Esophagus squamous epithelium (tissue), 5 donors: ENCODE results near the gene FBXW4. TPM values are rescaled to one million over a fixed set of nuclear protein-coding genes. Genes with fewer than 3 reads are reported as not detected.

Experiments
- DNase-seq: peaks from one replicate; lab custom pipeline; 2025; lab: John Stamatoyannopoulos, UW
- H3K27ac ChIP-seq, 4 donors: fragments of 200-600 bp; sonication (generic); one replicate each; pipeline ENCODE4 v1.5.1; 2016 to 2019; ENCODE audit warnings: mild to moderate bottlenecking in 1 of 4
- H3K27me3 ChIP-seq, 4 donors: fragments of 200-600 bp; sonication (generic); 1 replicate in 3 of 4; 2 replicates in 1 of 4; pipeline versions ENCODE4 v1.5.1 to v1.6.0; 2017 to 2021; ENCODE audit warnings: antibody characterized with exemption in 1 of 4
- H3K36me3 ChIP-seq, 3 donors: fragments of 200-600 bp; sonication (generic); one replicate each; pipeline ENCODE4 v1.5.1; 2016 to 2019
- H3K4me1 ChIP-seq, 3 donors: fragments of 200-600 bp; sonication (generic); one replicate each; pipeline ENCODE4 v1.5.1; 2017 to 2019
- H3K4me3 ChIP-seq, 4 donors: fragments of 200-600 bp; sonication (generic); 1 replicate in 3 of 4; 2 replicates in 1 of 4; pipeline ENCODE4 v1.5.1; 2016 to 2019; ENCODE audit warnings: mild to moderate bottlenecking in 2 of 4, moderate library complexity in 1 of 4
- H3K9me3 ChIP-seq, 3 donors: fragments of 200-600 bp; sonication (generic); one replicate each; pipeline ENCODE4 v1.5.1; 2016 to 2019
- CTCF ChIP-seq, 6 experiments: fragments of 450-650 bp in 4 of 6; fragments of 200-600 bp in 2 of 6; sonication (generic) in 2 of 6; IDR thresholded peaks; one replicate each; pipeline ENCODE4 v1.5.1; 2016 to 2019; ENCODE audit warnings: antibody characterized with exemption in 6 of 6, mild to moderate bottlenecking in 4 of 6, moderate library complexity in 4 of 6
- POLR2A ChIP-seq, 4 donors: fragments of 450-650 bp; IDR thresholded peaks; one replicate each; pipeline ENCODE4 v1.6.1; 2017; ENCODE audit warnings: antibody characterized with exemption in 4 of 4, mild to moderate bottlenecking in 4 of 4, moderate library complexity in 3 of 4
- WGBS, 2 donors: methylation state at CpG; one replicate each; pipeline ENCODE4 v1.1.5; 2018; 5-methylcytosine and 5-hydroxymethylcytosine counted together
- intact Hi-C: fragments of 100-400 bp; cut with DNase I; formaldehyde crosslinking; loops from one replicate; pipeline ENCODE4 v1.15.0; 2022
- total RNA-seq, 4 donors: library from RNA; depleted of rRNA; stranded (reverse); fragments of >200 nt; gene quantifications; one replicate each; pipeline ENCODE4 v1.1.0, GENCODE V29; 2016
- donor health status: DM: yes; HTN: yes; CAD: no.

The FBXW4 gene
- total RNA-seq, 4 donors from 2014 or later = 26.4 to 85.3 (median 44.0) TPM

- Histone ChIP-seq H3K4me3 (no peak overlapping the region), H3K4me1 (no peaks in the 10 kb centered on the region), H3K9me3 (no peaks in the 10 kb centered on the region), H3K27ac (no peak overlapping the region), H3K36me3 (peaks cover 0 to 99% (median 6%) of the 10 kb centered on the region in 3 donors), H3K27me3 (no peaks in the 10 kb centered on the region)
- 78 to 84% methylated on average over 8 of the region's 8 CpGs for WGBS, 2 donors
- no peak for DNase-seq
- intact Hi-C loops = no loop called here
- TF ChIP-seq CTCF (IDR thresholded peaks at IDR 0.05) (no peak), POLR2A (IDR thresholded peaks at IDR 0.05) (no peak)
These were observed 77.7 kb downstream of the FBXW4 start for GRCh38 chr10:101617102-101617823.

- no peak for DNase-seq
- Histone ChIP-seq H3K9me3 (no peaks in the 10 kb centered on the region), H3K4me1 (no peaks in the 10 kb centered on the region), H3K4me3 (no peak overlapping the region), H3K36me3 (peaks cover 1 to 99% (median 10%) of the 10 kb centered on the region in 3 donors), H3K27ac (no peak overlapping the region), H3K27me3 (no peaks in the 10 kb centered on the region)
- no peak for TF ChIP-seq CTCF (IDR thresholded peaks at IDR 0.05)
- TF ChIP-seq POLR2A (IDR thresholded peaks at IDR 0.05) = no peak
- WGBS, 2 donors = 81 to 82% methylated on average over 9 of the region's 9 CpGs
- intact Hi-C loops = no loop called here
These were observed 78.4 kb downstream of the FBXW4 start for GRCh38 chr10:101616415-101617101.

GRCh38 chr10:101615525-101616116, 79.3 kb downstream of the FBXW4 start:
- H3K27ac ChIP-seq = no peak overlapping the region
- no peaks in the 10 kb centered on the region for H3K27me3 ChIP-seq
- H3K9me3 ChIP-seq = no peaks in the 10 kb centered on the region
- WGBS, 2 donors = 84 to 87% methylated on average over 2 to 5 of the region's 5 CpGs
- intact Hi-C loops = no loop called here
- TF ChIP-seq CTCF (IDR thresholded peaks at IDR 0.05) (no peak), POLR2A (IDR thresholded peaks at IDR 0.05) (no peak)
- H3K36me3 ChIP-seq = peaks cover 11 to 99% (median 19%) of the 10 kb centered on the region in 3 donors
- no peak overlapping the region for H3K4me3 ChIP-seq
- H3K4me1 ChIP-seq = no peaks in the 10 kb centered on the region
- no peak for DNase-seq

GRCh38 chr10:101614663-101615524, 80.1 kb downstream of the FBXW4 start:
- WGBS, 2 donors = 76 to 85% methylated on average over 5 to 7 of the region's 13 CpGs
- Histone ChIP-seq H3K9me3 (no peaks in the 10 kb centered on the region), H3K27me3 (no peaks in the 10 kb centered on the region), H3K4me1 (no peaks in the 10 kb centered on the region), H3K36me3 (peaks cover 11 to 99% (median 25%) of the 10 kb centered on the region in 3 donors), H3K4me3 (no peak overlapping the region), H3K27ac (no peak overlapping the region)
- no peak for TF ChIP-seq POLR2A (IDR thresholded peaks at IDR 0.05)
- no peak for TF ChIP-seq CTCF (IDR thresholded peaks at IDR 0.05)
- intact Hi-C loops = loop anchor here (5.0 kb wide), 1 partner anchor 157 kb away; no protein-coding TSS in a partner anchor
- DNase-seq = no peak
